Stimulated activated CD8-positive, alpha-beta memory T cell treated with anti-CD3 and anti-CD28 coated beads, Interleukin-12 subunit alpha, Interleukin-12 subunit beta, amount 100 ng/mL, for 24 hours (primary cell): Measurements from ENCODE around the gene DTX3.
"Not testable (repeated sequence)": the region's sequence is repeated elsewhere in the genome, so short reads cannot be mapped to it uniquely, and the experiment has no call there.

Source experiments
- DNase-seq: peaks from one replicate; pipeline ENCODE4 v3.0.0-alpha.2; 2020; ENCODE audit errors: extremely low read depth

DTX3 gene

DNA sequence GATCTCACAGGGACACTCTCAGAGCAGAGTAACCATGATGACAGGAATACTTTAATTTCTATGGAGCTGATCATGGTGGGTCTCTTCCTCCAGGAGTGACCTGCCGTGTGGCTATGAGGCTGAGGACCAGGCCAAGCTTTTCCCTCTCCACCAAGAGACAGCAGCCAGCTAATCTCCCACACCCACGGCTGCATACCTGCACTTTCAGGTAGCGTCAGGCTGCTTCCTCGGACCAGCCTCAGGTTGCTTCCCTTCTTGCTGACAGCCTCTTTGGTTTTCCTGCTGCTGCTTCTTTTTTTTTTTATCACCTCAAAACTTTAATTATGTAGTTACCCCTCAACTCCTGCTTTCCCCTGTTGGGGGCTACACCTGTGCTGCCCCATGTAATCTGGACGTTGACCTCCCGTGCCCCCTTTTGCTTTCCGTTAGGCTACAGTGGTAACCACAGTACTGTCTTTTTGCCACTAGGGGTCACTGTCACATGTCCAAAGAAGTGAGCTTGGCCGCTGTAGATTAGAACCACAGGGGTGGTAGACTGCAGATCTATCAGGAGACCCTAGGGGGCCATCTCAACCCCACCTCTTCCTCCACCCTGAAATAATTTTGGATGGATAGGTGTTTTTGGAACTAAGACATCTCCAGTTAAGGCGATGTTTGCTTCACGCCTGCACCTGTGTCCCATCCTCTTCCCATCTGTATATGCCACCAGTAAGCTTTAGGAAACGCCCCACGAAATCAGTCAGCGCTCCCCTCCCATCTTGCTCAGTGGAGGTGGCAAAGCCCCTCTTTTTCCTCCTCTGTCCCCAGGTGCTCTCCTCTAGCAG, 21.4 kb upstream of the DTX3 start:
- DNase-seq = no peak

DNA sequence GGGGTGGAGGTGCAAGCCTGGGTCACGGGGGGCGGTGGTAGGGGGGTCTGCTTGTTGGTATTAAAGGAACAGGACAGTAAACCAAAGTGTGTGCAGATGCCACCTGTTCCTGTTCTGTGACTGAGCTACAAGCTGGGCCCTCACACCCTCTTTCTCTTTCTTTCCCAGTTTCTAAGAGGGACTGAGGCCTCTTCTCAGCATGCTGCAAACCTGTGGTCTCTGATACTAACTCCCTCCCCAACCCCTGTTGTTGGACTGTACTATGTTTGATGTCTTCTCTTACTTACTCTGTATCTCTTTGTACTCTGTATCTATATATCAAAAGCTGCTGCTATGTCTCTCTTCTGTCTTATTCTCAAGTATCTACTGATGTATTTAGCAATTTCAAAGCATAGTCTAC, 20.6 kb upstream of the DTX3 start:
- no peak for DNase-seq

GRCh38 chr12:57584690-57585089, 19.9 kb upstream of the DTX3 start:
- DNase-seq = no peak

GRCh38 chr12:57585156-57585555, 19.5 kb upstream of the DTX3 start:
- DNase-seq = no peak

DNA sequence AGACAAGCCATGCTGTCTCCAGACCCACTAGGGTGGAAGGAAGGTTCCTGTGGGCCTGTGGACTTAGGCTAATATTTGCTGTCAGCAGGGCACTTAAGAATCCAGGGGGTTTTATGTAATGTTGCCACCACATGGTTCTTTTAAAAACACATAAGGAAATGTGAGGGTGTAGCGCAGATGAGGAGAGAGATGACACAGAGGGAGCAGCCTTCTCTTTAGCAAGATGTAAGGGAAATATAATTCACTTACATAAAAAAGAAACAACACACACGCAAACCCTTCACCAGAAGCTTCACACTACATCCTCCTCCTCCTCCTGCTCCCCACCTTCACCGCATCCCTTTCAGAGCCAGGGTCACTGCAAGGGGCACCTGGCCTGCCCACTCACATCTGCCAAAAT, 18.5 kb upstream of the DTX3 start:
- no peak for DNase-seq

GRCh38 chr12:57586832-57587429, 17.7 kb upstream of the DTX3 start:
- DNase-seq = no peak

DNA sequence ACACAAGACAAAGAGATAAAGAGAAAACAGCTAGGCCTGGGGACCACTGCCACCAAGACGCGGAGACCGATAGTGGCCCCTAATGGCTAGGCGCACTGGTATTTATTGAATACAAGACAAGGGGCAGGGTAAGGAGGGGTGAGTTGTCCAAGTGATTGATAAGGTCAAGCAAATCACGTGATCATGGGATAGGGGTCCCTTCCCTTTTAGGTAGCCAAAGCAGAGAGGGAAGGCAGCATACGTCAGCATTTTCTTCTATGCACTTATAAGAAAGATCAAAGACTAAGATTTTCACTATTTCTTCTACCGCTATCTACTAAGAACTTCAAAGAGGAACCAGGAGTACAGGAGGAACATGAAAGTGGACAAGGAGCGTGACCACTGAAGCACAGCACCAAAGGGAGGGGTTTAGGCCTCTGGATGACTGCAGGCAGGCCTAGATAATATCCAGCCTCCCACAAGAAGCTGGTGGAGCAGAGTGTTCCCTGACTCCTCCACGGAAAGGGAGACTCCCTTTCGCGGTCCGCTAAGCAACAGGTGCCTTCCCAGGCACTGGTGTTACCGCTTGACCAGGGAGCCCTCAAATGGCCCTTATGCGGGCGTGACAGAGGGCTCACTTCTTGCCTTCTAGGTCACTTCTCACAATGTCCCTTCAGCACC, 15.5 kb upstream of the DTX3 start:
- DNase-seq = not testable (repeated sequence)

GRCh38 chr12:57590479-57590863, 14.2 kb upstream of the DTX3 start:
- no peak for DNase-seq

DNA sequence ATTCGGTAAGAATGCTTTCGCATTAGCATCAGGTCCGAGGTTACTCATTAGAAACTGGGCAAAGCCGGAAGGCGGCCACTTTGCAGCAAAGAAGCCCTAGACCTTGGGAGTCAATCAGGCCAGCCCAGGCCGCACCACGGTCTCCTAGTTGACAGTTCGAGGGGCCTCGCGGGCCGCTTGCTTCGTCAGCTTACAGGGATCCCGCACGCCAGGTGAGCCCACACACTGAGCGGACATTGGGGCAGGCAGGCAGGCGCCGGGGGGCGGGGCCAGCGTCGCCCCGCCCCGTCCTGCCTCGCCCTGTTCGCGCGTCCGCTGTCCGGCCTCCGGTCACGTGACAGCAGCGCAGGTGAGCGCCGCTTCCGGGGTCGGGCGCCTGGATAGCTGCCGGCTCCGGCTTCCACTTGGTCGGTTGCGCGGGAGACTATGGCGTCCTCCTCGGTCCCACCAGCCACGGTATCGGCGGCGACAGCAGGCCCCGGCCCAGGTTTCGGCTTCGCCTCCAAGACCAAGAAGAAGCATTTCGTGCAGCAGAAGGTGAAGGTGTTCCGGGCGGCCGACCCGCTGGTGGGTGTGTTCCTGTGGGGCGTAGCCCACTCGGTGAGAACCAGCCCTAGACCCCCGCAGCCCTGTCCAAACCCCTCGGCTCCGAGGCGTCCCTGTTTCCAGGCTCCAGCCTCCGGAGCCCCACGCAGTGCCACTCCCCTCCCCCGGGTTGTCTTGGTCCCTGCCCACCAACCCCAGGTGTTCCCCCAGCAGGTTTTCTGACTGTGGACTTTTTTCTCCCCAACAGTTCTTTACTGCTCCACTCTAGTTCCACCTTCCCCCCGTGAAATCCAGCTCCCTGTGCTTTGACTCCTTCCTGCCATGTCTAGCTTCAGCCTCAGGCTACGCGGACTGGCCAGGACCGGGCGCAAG, 13.5 kb upstream of the DTX3 start, which contains the start of gene PIP4K2C:
PIP4K2C (plus strand) TSS at position 329 of the 918 bp plus-strand sequence; CDS start at position 427, 98 bp downstream.
- DNase-seq = peak; percentile 53

DNA sequence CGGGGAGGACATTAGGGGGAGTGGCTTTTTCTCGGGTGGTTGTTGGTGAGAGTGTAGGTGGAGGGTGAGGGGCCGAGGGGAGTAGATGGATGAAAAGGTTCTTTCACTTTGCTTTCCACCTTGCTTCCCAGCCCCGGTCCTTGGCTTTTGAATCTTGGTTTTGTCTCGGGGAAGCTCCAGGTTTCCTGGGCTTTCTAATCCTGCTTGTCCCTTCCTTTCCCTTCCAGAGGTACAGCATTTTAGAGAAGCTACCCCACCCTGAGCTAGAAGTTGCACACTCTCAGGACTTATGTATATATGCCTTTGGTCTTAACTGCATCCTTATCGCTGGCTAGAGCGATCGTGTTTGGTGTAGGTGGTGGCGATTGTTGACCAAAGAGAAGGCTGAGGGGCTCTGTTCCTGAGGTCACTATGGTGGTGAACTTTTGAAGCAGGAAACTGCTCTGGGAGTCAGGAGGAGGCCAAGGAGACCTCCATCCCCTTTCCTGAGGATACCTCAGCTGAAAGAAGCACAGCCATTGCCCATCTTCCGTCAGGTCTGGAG, 12.8 kb upstream of the DTX3 start:
- no peak for DNase-seq

GRCh38 chr12:57592551-57593165, 12.0 kb upstream of the DTX3 start:
- no peak for DNase-seq

GRCh38 chr12:57593187-57593586, 11.4 kb upstream of the DTX3 start:
- DNase-seq = no peak

GRCh38 chr12:57600395-57600794, 4.2 kb upstream of the DTX3 start:
- DNase-seq = no peak

DNA sequence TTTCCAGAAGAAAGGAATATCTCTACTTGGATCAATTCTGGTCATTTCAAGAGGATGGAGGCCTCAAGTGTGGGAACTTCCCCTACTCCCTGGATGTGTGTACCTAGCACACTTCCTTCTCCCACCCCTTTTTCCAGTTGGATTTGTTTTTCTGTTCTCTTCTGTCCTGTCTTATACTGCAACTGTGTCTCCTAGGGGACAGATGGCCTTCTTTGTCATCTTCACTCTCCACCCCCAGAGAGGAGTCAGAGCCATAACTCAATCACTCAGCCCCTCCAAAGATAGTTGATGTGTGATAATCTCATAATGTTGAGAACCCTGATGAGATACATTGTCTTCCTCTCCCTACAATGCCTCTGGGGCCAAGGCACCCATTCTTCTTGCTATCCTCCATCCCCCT, 2.1 kb upstream of the DTX3 start:
- no peak for DNase-seq

- no peak for DNase-seq
Observed at GRCh38 chr12:57603324-57603723, 1.3 kb upstream of the DTX3 start.

GRCh38 chr12:57603815-57604453, 690 bp upstream of the DTX3 start:
- DNase-seq = no peak

GRCh38 chr12:57604992-57605810, 577 bp downstream of the DTX3 start:
- DNase-seq = no peak

- DNase-seq = no peak
Observed at GRCh38 chr12:57605811-57606311, 1.2 kb downstream of the DTX3 start.

GRCh38 chr12:57606399-57606798, 1.8 kb downstream of the DTX3 start:
- no peak for DNase-seq
